SK-N-SH (cell line): ENCODE measurements around the gene MED8. TPM values are rescaled to one million over a fixed set of nuclear protein-coding genes. Genes with fewer than 3 reads are reported as not detected.

Experiments used
- CTCF ChIA-PET: fragments of 300-600, 350-600 bp; formaldehyde crosslinking; extraction: SDS; loops from one replicate; lab custom pipeline; 2021; lab: Yijun Ruan, JAX
- POLR2A ChIA-PET: fragments of 350-600 bp; sonication (Branson Sonifier 250); formaldehyde crosslinking; extraction: SDS; loops from one replicate; lab custom pipeline; 2020; ENCODE audit warnings: antibody characterized with exemption, inconsistent platforms; lab: Yijun Ruan, JAX
- DNase-seq: peaks from one replicate; pipeline ENCODE4 v3.0.0; 2012
- H2AFZ ChIP-seq: fragments of 200-600 bp; sonication (generic); 2 replicates; pipeline ENCODE4 v1.8.1; 2016; ENCODE audit warnings: antibody characterized with exemption, mild to moderate bottlenecking, low read depth
- H3F3A ChIP-seq: fragments of 200-600 bp; sonication (generic); replicated peaks from 2 replicates; pipeline ENCODE3; 2016; ENCODE audit warnings: antibody characterized with exemption, mild to moderate bottlenecking; ENCODE audit not compliant: insufficient read depth
- H3K27ac ChIP-seq, 2 experiments: fragments of 200-500 bp in 1 of 2; fragments of 200-600 bp in 1 of 2; sonication (Bioruptor generic) in 1 of 2; sonication (generic), shearing (Covaris generic) in 1 of 2; 2 replicates each; pipeline versions ENCODE4 v1.5.1 to v1.6.1; 2014 to 2016; ENCODE audit warnings: low read depth in 2 of 2, inconsistent platforms in 1 of 2, low read length in 1 of 2, mild to moderate bottlenecking in 1 of 2, mixed read lengths in 1 of 2
- H3K27me3 ChIP-seq: fragments of 200-600 bp; sonication (generic), shearing (Covaris generic); 2 replicates; pipeline ENCODE4 v1.6.1; 2016; ENCODE audit warnings: mixed run types; ENCODE audit not compliant: insufficient read depth
- H3K36me3 ChIP-seq, 2 experiments: fragments of 200-500 bp in 1 of 2; fragments of 200-600 bp in 1 of 2; sonication (Bioruptor generic) in 1 of 2; sonication (generic) in 1 of 2; replicated peaks in 1 of 2; 2 replicates each; pipeline versions ENCODE3 to v1.5.1; 2014 to 2016; ENCODE audit warnings: low read length in 1 of 2, mild to moderate bottlenecking in 1 of 2; ENCODE audit not compliant: insufficient read depth in 2 of 2, control insufficient read depth in 1 of 2
- H3K4me1 ChIP-seq, 2 experiments: fragments of 200-500 bp in 1 of 2; fragments of 200-600 bp in 1 of 2; sonication (Bioruptor generic) in 1 of 2; sonication (generic), shearing (Covaris generic) in 1 of 2; 2 replicates each; pipeline versions ENCODE4 v1.5.1 to v1.6.1; 2014 to 2016; ENCODE audit warnings: low read depth in 1 of 2, low read length in 1 of 2, mixed run types in 1 of 2; ENCODE audit not compliant: insufficient read depth in 2 of 2, control insufficient read depth in 1 of 2
- H3K4me2 ChIP-seq: fragments of 200-600 bp; sonication (generic), shearing (Covaris generic); 2 replicates; pipeline ENCODE4 v1.6.1; 2017; ENCODE audit warnings: mixed run types
- H3K4me3 ChIP-seq, 2 experiments: fragments of 200-500 bp in 1 of 2; fragments of 200-600 bp in 1 of 2; sonication (Bioruptor generic) in 1 of 2; sonication (generic), shearing (Covaris generic) in 1 of 2; 2 replicates each; pipeline versions ENCODE4 v1.5.1 to v1.8.1; 2014 to 2016; ENCODE audit warnings: low read depth in 2 of 2, inconsistent platforms in 1 of 2, low read length in 1 of 2, mild to moderate bottlenecking in 1 of 2, mixed read lengths in 1 of 2, moderate library complexity in 1 of 2
- H3K79me2 ChIP-seq: fragments of 200-600 bp; sonication (generic); 2 replicates; pipeline ENCODE4 v1.8.1; 2017; ENCODE audit warnings: mild to moderate bottlenecking; ENCODE audit not compliant: insufficient read depth
- H3K9ac ChIP-seq: fragments of 200-600 bp; sonication (generic); 2 replicates; pipeline ENCODE4 v1.6.1; 2017; ENCODE audit warnings: mixed run types
- H3K9me2 ChIP-seq: fragments of 200-600 bp; sonication (generic); 2 replicates; pipeline ENCODE4 v1.6.1; 2017; ENCODE audit warnings: mixed run types
- H3K9me3 ChIP-seq: fragments of 200-600 bp; sonication (generic); 2 replicates; pipeline ENCODE4 v1.6.1; 2017; ENCODE audit warnings: mixed run types, mild to moderate bottlenecking, moderate library complexity
- H4K20me1 ChIP-seq: fragments of 200-600 bp; sonication (generic); 2 replicates; pipeline ENCODE4 v1.6.1; 2017; ENCODE audit warnings: mild to moderate bottlenecking, mixed run types; ENCODE audit not compliant: insufficient read depth
- CTCF ChIP-seq: fragments of 200-600 bp; sonication (generic); IDR thresholded peaks from 2 replicates; pipeline ENCODE4 v1.6.1; 2017; ENCODE audit warnings: antibody characterized with exemption, mild to moderate bottlenecking, moderate library complexity
- ELF1 ChIP-seq: IDR thresholded peaks from 2 replicates; pipeline ENCODE4 v1.4.0; 2012
- EP300 ChIP-seq, 2 experiments: IDR thresholded peaks; 2 replicates each; pipeline versions ENCODE4 v1.4.0 to v1.6.1; 2012; ENCODE audit warnings: borderline replicate concordance in 1 of 2, low read depth in 1 of 2, low read length in 1 of 2
- FOSL2 ChIP-seq: IDR thresholded peaks from 2 replicates; pipeline ENCODE4 v1.4.0; 2012; ENCODE audit warnings: low read depth, mild to moderate bottlenecking, moderate library complexity, borderline replicate concordance
- FOXJ3 ChIP-seq: sonication (generic); formaldehyde crosslinking; IDR thresholded peaks from 2 replicates; pipeline ENCODE4 v1.5.1; 2020; ENCODE audit warnings: mild to moderate bottlenecking, missing genetic modification reagents
- GABPA ChIP-seq: IDR thresholded peaks from 2 replicates; pipeline ENCODE4 v1.4.0; 2012; ENCODE audit warnings: low read depth, mild to moderate bottlenecking
- GATA2 ChIP-seq: sonication (generic); formaldehyde crosslinking; IDR thresholded peaks from 2 replicates; pipeline ENCODE4 v1.5.0; 2020; ENCODE audit warnings: mild to moderate bottlenecking, missing genetic modification reagents
- MAX ChIP-seq: IDR thresholded peaks from 2 replicates; pipeline ENCODE4 v1.4.0; 2012; ENCODE audit warnings: low read depth
- MEF2A ChIP-seq: IDR thresholded peaks from 2 replicates; pipeline ENCODE4 v1.4.0; 2012; ENCODE audit warnings: low read depth, borderline replicate concordance
- RAD21 ChIP-seq: IDR thresholded peaks from 2 replicates; pipeline ENCODE4 v1.6.1; 2012; ENCODE audit warnings: mild to moderate bottlenecking, low read length
- SIN3A ChIP-seq: IDR thresholded peaks from 2 replicates; pipeline ENCODE4 v1.6.1; 2012; ENCODE audit warnings: low read depth, mild to moderate bottlenecking, low read length, moderate library complexity, borderline replicate concordance
- USF2 ChIP-seq: fragments of 150-350 bp; IDR thresholded peaks from 2 replicates; pipeline ENCODE4 v1.6.1; 2017; ENCODE audit warnings: antibody characterized with exemption, low read length, low read depth, borderline replicate concordance
- YY1 ChIP-seq: IDR thresholded peaks from 2 replicates; pipeline ENCODE4 v1.4.0; 2012; ENCODE audit warnings: low read depth, mild to moderate bottlenecking
- WGBS: methylation state at CpG from one replicate; pipeline ENCODE4 v1.1.6; 2017; ENCODE audit warnings: low lambda C conversion rate; 5-methylcytosine and 5-hydroxymethylcytosine counted together
- polyA plus RNA-seq, 3 experiments: library from polyadenylated mRNA; depleted of rRNA; stranded (reverse); fragments of >200 nt; gene quantifications; 2 replicates each; pipeline ENCODE4 v1.2.3, GENCODE V29; 2012
- TF ChIP-seq, protein P1 (sequence below): IDR thresholded peaks from 2 replicates; pipeline ENCODE4 v1.4.0; 2012; ENCODE audit warnings: low read depth, borderline replicate concordance
- TF ChIP-seq, protein P2 (sequence below): fragments of 150-350 bp; IDR thresholded peaks from 2 replicates; pipeline ENCODE4 v1.6.1; 2016; ENCODE audit warnings: mild to moderate bottlenecking, low read depth, low read length

MED8 gene
- polyA plus RNA-seq, 1 of the 3 experiments (the other 2 are of a cell fraction), result 33.7 TPM

- WGBS, result 79% methylated on average over 1 of the region's 1 CpG
- Histone ChIP-seq H3F3A (peaks cover 14% of the 10 kb centered on the region), H2AFZ (no peak overlapping the region), H3K79me2 (peaks cover 7% of the 10 kb centered on the region; the same call in 1 of the 2 replicates), H3K9ac (no peak overlapping the region), H3K4me1 (peaks cover 0 to 11% of the 10 kb centered on the region in 2 experiments; a peak in 1 of 4 replicates), H3K27me3 (no peaks in the 10 kb centered on the region), H3K9me2 (no peaks in the 10 kb centered on the region), H3K36me3 (peaks cover 3 to 10% of the 10 kb centered on the region in 2 experiments), H4K20me1 (no peaks in the 10 kb centered on the region), H3K27ac (no peak overlapping the region), H3K4me3 (no peak overlapping the region), H3K9me3 (no peaks in the 10 kb centered on the region), H3K4me2 (no peak overlapping the region)
- DNase-seq, result no peak
- TF ChIP-seq MEF2A (no peak), GABPA (no peak), EP300 (IDR thresholded peaks at IDR 0.05; ENCODE audit: borderline replicate concordance in 1 of 2, low read depth in 1 of 2, low read length in 1 of 2) (no peak), YY1 (no peak), FOSL2 (no peak), CTCF (no peak), SIN3A (no peak), GATA2 (CRISPR knock-in tag) (no peak), MAX (no peak), ELF1 (no peak), RAD21 (no peak), USF2 (no peak), FOXJ3 (CRISPR knock-in tag) (no peak)
- TF ChIP-seq, protein P1, sequence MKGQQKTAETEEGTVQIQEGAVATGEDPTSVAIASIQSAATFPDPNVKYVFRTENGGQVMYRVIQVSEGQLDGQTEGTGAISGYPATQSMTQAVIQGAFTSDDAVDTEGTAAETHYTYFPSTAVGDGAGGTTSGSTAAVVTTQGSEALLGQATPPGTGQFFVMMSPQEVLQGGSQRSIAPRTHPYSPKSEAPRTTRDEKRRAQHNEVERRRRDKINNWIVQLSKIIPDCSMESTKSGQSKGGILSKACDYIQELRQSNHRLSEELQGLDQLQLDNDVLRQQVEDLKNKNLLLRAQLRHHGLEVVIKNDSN, result no peak
- TF ChIP-seq, protein P2, sequence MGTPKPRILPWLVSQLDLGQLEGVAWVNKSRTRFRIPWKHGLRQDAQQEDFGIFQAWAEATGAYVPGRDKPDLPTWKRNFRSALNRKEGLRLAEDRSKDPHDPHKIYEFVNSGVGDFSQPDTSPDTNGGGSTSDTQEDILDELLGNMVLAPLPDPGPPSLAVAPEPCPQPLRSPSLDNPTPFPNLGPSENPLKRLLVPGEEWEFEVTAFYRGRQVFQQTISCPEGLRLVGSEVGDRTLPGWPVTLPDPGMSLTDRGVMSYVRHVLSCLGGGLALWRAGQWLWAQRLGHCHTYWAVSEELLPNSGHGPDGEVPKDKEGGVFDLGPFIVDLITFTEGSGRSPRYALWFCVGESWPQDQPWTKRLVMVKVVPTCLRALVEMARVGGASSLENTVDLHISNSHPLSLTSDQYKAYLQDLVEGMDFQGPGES, result no peak
- CTCF ChIA-PET, result interaction anchor here (1.6 kb wide), 1 partner anchor 9 kb away, joined by 4 read pairs; no protein-coding TSS in a partner anchor
- POLR2A ChIA-PET, result no interaction called here
Measured at GRCh38 chr1:43377831-43378230, 11.8 kb downstream of the MED8 start.
